ENCODE data around the gene NUDT17.

GRCh38 chr1:145859491-145860023 lies 14.1 kb downstream of the NUDT17 start:
- no peak; the same call in 1 of the 2 replicates for TF ChIP-seq POLR2AphosphoS5 (IDR thresholded peaks at IDR 0.05; ENCODE audit: borderline replicate concordance, low read depth, low read length)
- no peak for TF ChIP-seq EZH2 (IDR thresholded peaks at IDR 0.05)
